GM23338 (cell line): ENCODE data around the gene ADAMTS7. TPM values are rescaled to one million over a fixed set of nuclear protein-coding genes. Genes with fewer than 3 reads are reported as not detected.

Experiments
- ATAC-seq: fragments of 200-7000 bp; cut with Tn5 transposase; 3 replicates; pipeline ENCODE4 v1.9.1; 2020
- DNase-seq: peaks from one replicate; pipeline ENCODE4 v3.0.0-alpha.2; 2015; ENCODE audit warnings: low spot score
- H2AFZ ChIP-seq: fragments of 200-600 bp; sonication (generic); 2 replicates; pipeline ENCODE4 v1.8.0; 2016; ENCODE audit warnings: antibody characterized with exemption, mild to moderate bottlenecking, moderate library complexity
- H3F3A ChIP-seq: fragments of 200-600 bp; sonication (generic); replicated peaks from 2 replicates; pipeline ENCODE4 v1.8.0; 2017; ENCODE audit warnings: antibody characterized with exemption, mixed run types, low read depth
- H3K27ac ChIP-seq: fragments of 200-600 bp; sonication (generic); 2 replicates; pipeline ENCODE4 v1.6.1; 2016; ENCODE audit warnings: low read depth
- H3K27me3 ChIP-seq: fragments of 200-600 bp; sonication (generic); 2 replicates; pipeline ENCODE4 v1.8.0; 2016; ENCODE audit warnings: mild to moderate bottlenecking, mixed run types, moderate library complexity; ENCODE audit not compliant: insufficient read depth
- H3K36me3 ChIP-seq: fragments of 200-600 bp; sonication (generic); 2 replicates; pipeline ENCODE4 v1.8.0; 2016; ENCODE audit warnings: mild to moderate bottlenecking; ENCODE audit not compliant: insufficient read depth
- H3K4me1 ChIP-seq: fragments of 200-600 bp; sonication (generic); 2 replicates; pipeline ENCODE4 v1.8.0; 2016; ENCODE audit warnings: mild to moderate bottlenecking, moderate library complexity; ENCODE audit not compliant: insufficient read depth
- H3K4me2 ChIP-seq: fragments of 200-600 bp; sonication (generic); 2 replicates; pipeline ENCODE4 v1.7.1; 2017; ENCODE audit warnings: mixed run types
- H3K4me3 ChIP-seq: fragments of 200-600 bp; sonication (generic); 2 replicates; pipeline ENCODE4 v1.6.1; 2016; ENCODE audit warnings: mixed run types
- H3K79me2 ChIP-seq: fragments of 200-600 bp; sonication (generic); replicated peaks from 2 replicates; pipeline ENCODE4 v1.8.0; 2017; ENCODE audit warnings: mild to moderate bottlenecking; ENCODE audit not compliant: insufficient read depth
- H3K9me2 ChIP-seq: fragments of 200-600 bp; sonication (generic); 2 replicates; pipeline ENCODE4 v1.8.0; 2017; ENCODE audit not compliant: insufficient read depth
- H4K20me1 ChIP-seq: fragments of 200-600 bp; sonication (generic); replicated peaks from 2 replicates; pipeline ENCODE4 v1.8.0; 2017; ENCODE audit warnings: mild to moderate bottlenecking; ENCODE audit not compliant: insufficient read depth
- H3K27ac Mint-ChIP-seq: 2 replicates; pipeline ENCODE4 v1.8.0; 2020; ENCODE audit warnings: inconsistent platforms, mild to moderate bottlenecking, moderate library complexity, mixed read lengths
- H3K27me3 Mint-ChIP-seq: 3 replicates; pipeline ENCODE4 v1.8.0; 2022; ENCODE audit warnings: low read depth, mild to moderate bottlenecking, moderate library complexity, mixed read lengths, inconsistent platforms; ENCODE audit not compliant: insufficient read depth, poor library complexity
- H3K36me3 Mint-ChIP-seq: 3 replicates; pipeline ENCODE4 v1.8.0; 2021; ENCODE audit warnings: low read depth, mild to moderate bottlenecking, inconsistent platforms, moderate library complexity, mixed read lengths
- H3K4me1 Mint-ChIP-seq: 3 replicates; pipeline ENCODE4 v1.8.0; 2020; ENCODE audit warnings: mild to moderate bottlenecking, inconsistent platforms, mixed read lengths
- H3K4me3 Mint-ChIP-seq: 3 replicates; pipeline ENCODE4 v1.8.0; 2021; ENCODE audit warnings: moderate library complexity, mild to moderate bottlenecking, inconsistent platforms, mixed read lengths
- H3K9me3 Mint-ChIP-seq: 3 replicates; pipeline ENCODE4 v1.8.0; 2020; ENCODE audit warnings: moderate library complexity, mild to moderate bottlenecking, inconsistent platforms, mixed read lengths
- CTCF ChIP-seq, 2 experiments: fragments of 200-600 bp in 1 of 2; sonication (generic) in 1 of 2; conservative IDR thresholded peaks; 2 replicates each; pipeline versions ENCODE4 v1.5.1 to v1.6.1; 2016 to 2017; ENCODE audit warnings: antibody characterized with exemption in 2 of 2, low read depth in 2 of 2, mild to moderate bottlenecking in 2 of 2, moderate library complexity in 1 of 2
- EZH2phosphoT487 ChIP-seq: fragments of 200-600 bp; sonication (generic); IDR thresholded peaks from one replicate; pipeline ENCODE4 v1.8.1; 2018; ENCODE audit warnings: antibody characterized with exemption; ENCODE audit not compliant: unreplicated experiment
- POLR2AphosphoS5 ChIP-seq: IDR thresholded peaks from 2 replicates; pipeline ENCODE4 v1.6.1; 2016; ENCODE audit warnings: antibody characterized with exemption, low read depth
- ZNF462 ChIP-seq: fragments of 250-450 bp; sonication (Bioruptor Pico); IDR thresholded peaks from 2 replicates; pipeline ENCODE4 v1.5.0; 2020; ENCODE audit warnings: mild to moderate bottlenecking, moderate library complexity
- polyA plus RNA-seq: library from polyadenylated mRNA; unstranded; fragments of >200 nt; fragmentation: Nextera tagmentation; extraction: Ambion mirVana; gene quantifications from 2 replicates; pipeline ENCODE4 v1.2.1, GENCODE V29; 2016
- total RNA-seq: library from RNA; depleted of rRNA; stranded (reverse); fragments of >200 nt; shearing (Covaris generic); gene quantifications from 2 replicates; pipeline ENCODE4 v1.2.3, GENCODE V29; 2014

ADAMTS7 gene
- total and polyA plus RNA-seq, 2 experiments from 2014 or later, result 11.6 to 52.7 TPM

- H3K9me3 Mint-ChIP-seq, result peaks cover 36% of the 10 kb centered on the region
- peaks cover 6% of the 10 kb centered on the region for H3K27me3 Mint-ChIP-seq
- no peaks in the 10 kb centered on the region for H3K27me3 ChIP-seq
- no peak overlapping the region for H3K4me2 ChIP-seq
- no peak overlapping the region for H3K4me3 Mint-ChIP-seq
- no peaks in the 10 kb centered on the region for H3K4me1 Mint-ChIP-seq
- H3K4me1 ChIP-seq, result no peaks in the 10 kb centered on the region
- DNase-seq (peak; percentile 36), ATAC-seq (no peak)
- H3K79me2 ChIP-seq, result no peaks in the 10 kb centered on the region
- no peaks in the 10 kb centered on the region for H3F3A ChIP-seq
- no peaks in the 10 kb centered on the region for H3K36me3 ChIP-seq
- no peak overlapping the region for H3K4me3 ChIP-seq
- H3K36me3 Mint-ChIP-seq, result peaks cover 14% of the 10 kb centered on the region
- no peaks in the 10 kb centered on the region for H4K20me1 ChIP-seq
- H3K27ac Mint-ChIP-seq, result no peak overlapping the region
- no peak overlapping the region for H3K27ac ChIP-seq
- TF ChIP-seq EZH2phosphoT487 (no peak), POLR2AphosphoS5 (no peak), CTCF (conservative IDR thresholded peaks at IDR 0.05; ENCODE audit: low read depth in 2 of 2) (peak in 1 of 2 experiments; percentile 30; a peak in 2 of 4 replicates), ZNF462 (CRISPR knock-in tag) (no peak)
- no peak overlapping the region for H2AFZ ChIP-seq
- no peaks in the 10 kb centered on the region for H3K9me2 ChIP-seq
Observed at GRCh38 chr15:78714890-78715289, 96.4 kb downstream of the ADAMTS7 start.
